ENCODE measurements around the gene KCNMA1. TPM values are rescaled to one million over a fixed set of nuclear protein-coding genes. Genes with fewer than 3 reads are reported as not detected.

KCNMA1 gene
- total RNA-seq, 4 donors from 2014 or later = 68.4 to 170 (median 119) TPM

DNA sequence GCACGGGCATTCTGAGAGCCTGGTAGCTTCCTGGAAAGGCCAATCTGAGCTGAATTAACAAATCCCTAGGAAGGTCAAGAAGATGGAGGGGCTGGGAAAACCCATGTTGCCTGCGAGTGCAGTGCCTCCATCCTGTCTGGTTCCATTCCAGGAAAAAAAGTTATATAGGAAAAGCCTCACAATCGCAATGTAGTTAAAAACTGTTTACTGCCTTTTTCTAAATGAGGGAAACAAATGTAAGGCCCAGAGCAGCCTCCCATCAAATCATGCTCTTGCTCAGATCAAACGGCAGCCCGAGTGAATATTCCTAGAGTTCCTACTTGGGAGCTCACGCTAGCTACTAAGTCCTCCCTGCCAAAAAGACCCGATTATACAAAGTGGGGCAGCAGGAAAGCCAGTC lies 179.9 kb downstream of the KCNMA1 start:
- H3K9me3 ChIP-seq = no peaks in the 10 kb centered on the region
- no peaks in the 10 kb centered on the region for H3K36me3 ChIP-seq
- in situ Hi-C loops (cut with MboI; ENCODE audit: low pct_ligation_motif_present in 1 of 4, low pct_unique_long_range_greater_than_20kb in 1 of 4, low sequenced_read_pairs in 3 of 4) = no loop called here
- H3K27ac ChIP-seq = peak overlapping the region in 2 of 4 donors; percentile 17 to 33
- no peaks in the 10 kb centered on the region for H3K27me3 ChIP-seq
- H3K4me3 ChIP-seq = no peak overlapping the region
- intact Hi-C loops (cut with DNase I; ENCODE audit: low total_unique reads) = no loop called here
- DNase-seq = no peak
- whole genome bisulfite sequencing, 2 donors (ENCODE audit: low coverage in 1 of 2) = 40 to 71% methylated on average over 1 to 7 of the region's 7 CpGs
- TF ChIP-seq EP300 (IDR thresholded peaks at IDR 0.05; ENCODE audit: low read depth) = no peak
- TF ChIP-seq, protein P1, sequence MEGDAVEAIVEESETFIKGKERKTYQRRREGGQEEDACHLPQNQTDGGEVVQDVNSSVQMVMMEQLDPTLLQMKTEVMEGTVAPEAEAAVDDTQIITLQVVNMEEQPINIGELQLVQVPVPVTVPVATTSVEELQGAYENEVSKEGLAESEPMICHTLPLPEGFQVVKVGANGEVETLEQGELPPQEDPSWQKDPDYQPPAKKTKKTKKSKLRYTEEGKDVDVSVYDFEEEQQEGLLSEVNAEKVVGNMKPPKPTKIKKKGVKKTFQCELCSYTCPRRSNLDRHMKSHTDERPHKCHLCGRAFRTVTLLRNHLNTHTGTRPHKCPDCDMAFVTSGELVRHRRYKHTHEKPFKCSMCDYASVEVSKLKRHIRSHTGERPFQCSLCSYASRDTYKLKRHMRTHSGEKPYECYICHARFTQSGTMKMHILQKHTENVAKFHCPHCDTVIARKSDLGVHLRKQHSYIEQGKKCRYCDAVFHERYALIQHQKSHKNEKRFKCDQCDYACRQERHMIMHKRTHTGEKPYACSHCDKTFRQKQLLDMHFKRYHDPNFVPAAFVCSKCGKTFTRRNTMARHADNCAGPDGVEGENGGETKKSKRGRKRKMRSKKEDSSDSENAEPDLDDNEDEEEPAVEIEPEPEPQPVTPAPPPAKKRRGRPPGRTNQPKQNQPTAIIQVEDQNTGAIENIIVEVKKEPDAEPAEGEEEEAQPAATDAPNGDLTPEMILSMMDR (IDR thresholded peaks at IDR 0.05) = no peak
- no peak for TF ChIP-seq POLR2AphosphoS5 (IDR thresholded peaks at IDR 0.05)
- no peak for TF ChIP-seq POLR2A (IDR thresholded peaks at IDR 0.05)
- peaks cover 0 to 10% (median 8%) of the 10 kb centered on the region in 4 donors for H3K4me1 ChIP-seq

DNA sequence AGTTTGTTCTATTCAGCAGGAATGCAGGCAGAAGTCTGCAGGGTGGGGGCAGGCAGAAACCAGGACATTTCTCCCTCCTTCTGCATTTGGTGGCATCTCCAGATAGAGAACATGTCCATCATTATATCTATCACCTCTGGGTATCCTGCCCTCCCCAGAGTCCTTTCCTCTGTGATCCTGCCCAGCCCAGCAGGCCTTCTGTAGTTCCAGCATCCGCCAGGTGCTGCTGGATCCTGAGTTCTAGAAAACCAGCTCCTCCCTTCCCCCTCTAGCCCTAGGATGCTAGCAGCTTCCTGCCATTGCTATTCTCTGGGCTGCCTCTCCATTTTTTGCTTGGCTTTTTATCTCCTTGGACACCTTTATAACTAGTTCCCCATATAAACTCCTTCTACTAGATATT lies 180.3 kb downstream of the KCNMA1 start:
- Histone ChIP-seq H3K27me3 (no peaks in the 10 kb centered on the region), H3K9me3 (no peaks in the 10 kb centered on the region), H3K4me3 (no peak overlapping the region), H3K27ac (peak overlapping the region in 2 of 4 donors; percentile 17 to 33), H3K4me1 (peaks cover 0 to 10% (median 8%) of the 10 kb centered on the region in 4 donors), H3K36me3 (no peaks in the 10 kb centered on the region)
- DNase-seq = no peak
- in situ Hi-C loops (cut with MboI; ENCODE audit: low pct_ligation_motif_present in 1 of 4, low pct_unique_long_range_greater_than_20kb in 1 of 4, low sequenced_read_pairs in 3 of 4) = no loop called here
- WGBS, 2 donors (ENCODE audit: low coverage in 1 of 2) = 78 to 95% methylated on average over 1 of the region's 1 CpG
- TF ChIP-seq, protein P1 (IDR thresholded peaks at IDR 0.05) = no peak
- TF ChIP-seq EP300 (IDR thresholded peaks at IDR 0.05; ENCODE audit: low read depth) = no peak
- TF ChIP-seq POLR2AphosphoS5 (IDR thresholded peaks at IDR 0.05) = no peak
- TF ChIP-seq POLR2A (IDR thresholded peaks at IDR 0.05) = no peak
- intact Hi-C loops (cut with DNase I; ENCODE audit: low total_unique reads) = no loop called here

DNA sequence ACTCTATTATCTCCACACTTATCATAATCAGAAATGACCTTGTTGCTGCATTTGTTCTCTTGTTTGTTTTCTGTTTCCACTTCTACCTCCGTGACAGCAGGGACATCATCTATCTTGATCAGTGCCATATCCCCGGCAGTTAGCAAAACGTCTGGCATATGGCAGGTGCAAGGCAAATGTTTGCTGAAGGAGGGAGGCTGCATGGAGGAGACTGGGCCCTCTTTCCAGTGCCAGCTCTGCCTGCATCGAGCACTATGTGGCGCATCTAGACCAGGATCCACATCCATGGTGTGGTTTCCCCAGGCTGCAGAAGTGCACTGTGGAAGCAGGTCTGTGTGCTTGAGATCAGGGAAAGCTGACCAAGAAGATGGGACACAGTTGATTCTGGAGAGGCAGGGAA lies 181.2 kb downstream of the KCNMA1 start:
- no peaks in the 10 kb centered on the region for H3K36me3 ChIP-seq
- peak overlapping the region in 1 of 4 donors; percentile 33 for H3K27ac ChIP-seq
- WGBS, 2 donors (ENCODE audit: low coverage in 1 of 2) = 64% methylated on average over 5 of the region's 5 CpGs; no CpG with 5 or more reads in 1 of the 2 donors
- no peaks in the 10 kb centered on the region for H3K9me3 ChIP-seq
- no peak overlapping the region for H3K4me3 ChIP-seq
- in situ Hi-C loops (cut with MboI; ENCODE audit: low pct_ligation_motif_present in 1 of 4, low pct_unique_long_range_greater_than_20kb in 1 of 4, low sequenced_read_pairs in 3 of 4) = no loop called here
- peaks cover 0 to 10% (median 8%) of the 10 kb centered on the region in 4 donors for H3K4me1 ChIP-seq
- intact Hi-C loops (cut with DNase I; ENCODE audit: low total_unique reads) = no loop called here
- TF ChIP-seq, protein P1 (IDR thresholded peaks at IDR 0.05) = peak in 4 of 5 experiments; percentile 8 to 66 (median 24)
- TF ChIP-seq POLR2A (IDR thresholded peaks at IDR 0.05) (no peak), EP300 (IDR thresholded peaks at IDR 0.05; ENCODE audit: low read depth) (no peak), POLR2AphosphoS5 (IDR thresholded peaks at IDR 0.05) (peak; percentile 43 to 62 (median 55))
- peak; percentile 48 for DNase-seq
- no peaks in the 10 kb centered on the region for H3K27me3 ChIP-seq

DNA sequence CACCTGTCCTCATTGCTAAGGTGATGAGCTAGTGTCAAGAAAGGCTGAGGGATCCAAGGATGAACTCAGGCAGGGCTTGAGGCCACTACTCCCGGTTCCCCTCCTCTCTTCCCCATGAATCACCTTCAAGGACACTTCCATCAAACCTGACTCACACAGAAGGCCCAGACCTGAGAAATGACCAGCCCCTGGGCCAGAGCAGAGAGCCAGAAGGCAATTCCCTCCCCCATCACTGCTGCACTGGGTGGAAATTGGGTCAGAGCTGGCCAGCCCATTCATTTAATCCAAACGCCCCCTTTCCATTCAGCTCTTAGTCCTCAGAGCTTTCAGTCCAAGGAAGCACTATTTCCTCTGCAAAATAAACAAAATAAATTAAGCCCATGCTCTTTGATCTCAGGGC lies 182.0 kb downstream of the KCNMA1 start:
- DNase-seq = no peak
- Histone ChIP-seq H3K9me3 (no peaks in the 10 kb centered on the region), H3K27me3 (no peaks in the 10 kb centered on the region), H3K4me1 (peaks cover 0 to 10% (median 8%) of the 10 kb centered on the region in 4 donors), H3K4me3 (no peak overlapping the region), H3K27ac (no peak overlapping the region), H3K36me3 (no peaks in the 10 kb centered on the region)
- 43 to 70% methylated on average over 1 to 2 of the region's 2 CpGs for WGBS, 2 donors (ENCODE audit: low coverage in 1 of 2)
- TF ChIP-seq POLR2A (IDR thresholded peaks at IDR 0.05) (no peak), EP300 (IDR thresholded peaks at IDR 0.05; ENCODE audit: low read depth) (no peak), POLR2AphosphoS5 (IDR thresholded peaks at IDR 0.05) (no peak)
- TF ChIP-seq, protein P1 (IDR thresholded peaks at IDR 0.05) = no peak
- in situ Hi-C loops (cut with MboI; ENCODE audit: low pct_ligation_motif_present in 1 of 4, low pct_unique_long_range_greater_than_20kb in 1 of 4, low sequenced_read_pairs in 3 of 4) = no loop called here
- intact Hi-C loops (cut with DNase I; ENCODE audit: low total_unique reads) = no loop called here
